ENCODE data around the gene GJB3.

- TF ChIP-seq CTCF (optimal IDR thresholded peaks at IDR 0.05 in 1 of 3, IDR thresholded peaks at IDR 0.05 in 1 of 3, conservative IDR thresholded peaks at IDR 0.05 in 1 of 3; ENCODE audit: extremely low read depth in 1 of 3, insufficient read depth in 2 of 3, low read length in 3 of 3) = no peak
- TF ChIP-seq EZH2 (IDR thresholded peaks at IDR 0.05; ENCODE audit: low read length) = no peak
Observed at GRCh38 chr1:34754964-34755637, 25.9 kb upstream of the GJB3 start, which contains the start of gene GJB5.

Data from keratinocyte (primary cell).